SK-N-MC (cell line): ENCODE measurements around the gene DGKH.

ENCODE experiments used
- EZH2 ChIP-seq: fragments of 200-600 bp; sonication (generic); IDR thresholded peaks from one replicate; pipeline ENCODE4 v1.6.1; 2017; ENCODE audit warnings: antibody characterized with exemption
- FOXP2 ChIP-seq: optimal IDR thresholded peaks from 2 replicates; pipeline ENCODE3; 2011; ENCODE audit warnings: mild to moderate bottlenecking, moderate library complexity; ENCODE audit not compliant: insufficient read depth; ENCODE audit errors: extremely low read length, control extremely low read depth
- POLR2AphosphoS5 ChIP-seq: IDR thresholded peaks from 2 replicates; pipeline ENCODE4 v1.6.1; 2012; ENCODE audit warnings: mild to moderate bottlenecking, low read depth, low read length, borderline replicate concordance

DNA sequence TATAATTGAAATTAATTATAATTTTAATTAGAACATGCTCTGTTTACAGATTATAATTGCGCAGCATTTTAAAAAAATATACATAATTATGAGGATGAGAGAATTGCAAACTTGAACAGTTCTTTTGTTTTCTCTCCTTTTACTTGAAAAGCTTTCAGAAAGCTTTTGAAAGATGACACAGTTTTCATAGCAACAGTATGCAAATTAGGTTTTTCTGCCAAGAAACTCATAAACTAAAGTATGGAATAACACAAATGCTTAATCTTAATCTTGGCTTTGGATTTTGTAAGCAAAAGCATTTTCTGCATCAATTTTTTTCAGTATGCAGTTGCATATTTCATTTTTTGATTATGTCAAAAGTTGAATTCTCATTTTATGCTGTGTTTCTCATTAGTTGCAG, 190.7 kb downstream of the DGKH start:
- TF ChIP-seq EZH2 (no peak), POLR2AphosphoS5 (no peak), FOXP2 (no peak)
